ENCODE results near the gene VPS16. TPM values are rescaled to one million over a fixed set of nuclear protein-coding genes. Genes with fewer than 3 reads are reported as not detected.

The VPS16 gene
- total and polyA plus RNA-seq, 2 experiments from 2014 or later = 24.2 to 35.2 TPM

GRCh38 chr20:2846698-2847097 lies 6.2 kb downstream of the VPS16 start:
- TF ChIP-seq EZH2phosphoT487 (IDR thresholded peaks at IDR 0.05; ENCODE audit: insufficient read depth, low read depth) (no peak), EZH2 (IDR thresholded peaks at IDR 0.05; ENCODE audit: insufficient read depth, poor library complexity, severe bottlenecking) (no peak)
- Histone ChIP-seq H3K79me2 (ENCODE audit: insufficient read depth) (peaks cover 25% of the 10 kb centered on the region), H3K4me3 (no peak overlapping the region), H3K4me2 (ENCODE audit: unreplicated experiment) (no peak overlapping the region), H3K36me3 (ENCODE audit: low read depth) (no peaks in the 10 kb centered on the region), H3K9ac (no peak overlapping the region), H3K4me1 (ENCODE audit: insufficient read depth) (no peaks in the 10 kb centered on the region), H3K9me2 (ENCODE audit: insufficient read depth) (no peaks in the 10 kb centered on the region), H2AFZ (no peak overlapping the region), H3F3A (ENCODE audit: insufficient read depth) (no peaks in the 10 kb centered on the region), H3K27ac (no peak overlapping the region), H4K20me1 (ENCODE audit: insufficient read depth) (no peaks in the 10 kb centered on the region), H3K27me3 (replicated peaks; ENCODE audit: insufficient read depth) (no peaks in the 10 kb centered on the region), H3K9me3 (ENCODE audit: low read depth) (no peaks in the 10 kb centered on the region)
- in situ Hi-C loops (cut with MboI) = no loop called here
- no peak for DNase-seq
- WGBS, 2 experiments (ENCODE audit: low coverage in 1 of 2, low lambda C conversion rate in 2 of 2, missing lambda C conversion rate in 2 of 2) = 84 to 89% methylated on average over 5 of the region's 5 CpGs

GRCh38 chr20:2847802-2848201 lies 7.3 kb downstream of the VPS16 start:
- WGBS, 2 experiments (ENCODE audit: low coverage in 1 of 2, low lambda C conversion rate in 2 of 2, missing lambda C conversion rate in 2 of 2) = 95 to 98% methylated on average over 4 of the region's 4 CpGs
- no peak overlapping the region for H3K27ac ChIP-seq

GRCh38 chr20:2849529-2849928 lies 9.0 kb downstream of the VPS16 start:
- H3K4me1 ChIP-seq (ENCODE audit: insufficient read depth) = no peaks in the 10 kb centered on the region
- in situ Hi-C loops (cut with MboI) = no loop called here
- no peaks in the 10 kb centered on the region for H3F3A ChIP-seq (ENCODE audit: insufficient read depth)
- H4K20me1 ChIP-seq (ENCODE audit: insufficient read depth) = no peaks in the 10 kb centered on the region
- no peak overlapping the region for H3K9ac ChIP-seq
- no peak overlapping the region for H2AFZ ChIP-seq
- no peak overlapping the region for H3K27ac ChIP-seq
- H3K36me3 ChIP-seq (ENCODE audit: low read depth) = no peaks in the 10 kb centered on the region
- no peaks in the 10 kb centered on the region for H3K27me3 ChIP-seq (replicated peaks; ENCODE audit: insufficient read depth)
- 96 to 97% methylated on average over 4 of the region's 4 CpGs for WGBS, 2 experiments (ENCODE audit: low coverage in 1 of 2, low lambda C conversion rate in 2 of 2, missing lambda C conversion rate in 2 of 2)
- no peak overlapping the region for H3K4me3 ChIP-seq
- DNase-seq = no peak
- no peaks in the 10 kb centered on the region for H3K9me2 ChIP-seq (ENCODE audit: insufficient read depth)
- TF ChIP-seq EZH2 (IDR thresholded peaks at IDR 0.05; ENCODE audit: insufficient read depth, poor library complexity, severe bottlenecking) = no peak
- TF ChIP-seq EZH2phosphoT487 (IDR thresholded peaks at IDR 0.05; ENCODE audit: insufficient read depth, low read depth) = no peak
- H3K9me3 ChIP-seq (ENCODE audit: low read depth) = no peaks in the 10 kb centered on the region
- H3K79me2 ChIP-seq (ENCODE audit: insufficient read depth) = peaks cover 5% of the 10 kb centered on the region; the same call in 1 of the 2 replicates
- no peak overlapping the region for H3K4me2 ChIP-seq (ENCODE audit: unreplicated experiment)

More at GRCh38 chr20:2847802-2848201, 7.3 kb downstream of the VPS16 start:
- no peaks in the 10 kb centered on the region for H3F3A ChIP-seq (ENCODE audit: insufficient read depth)
- DNase-seq = no peak
- H3K4me2 ChIP-seq (ENCODE audit: unreplicated experiment) = no peak overlapping the region
- peaks cover 14% of the 10 kb centered on the region for H3K79me2 ChIP-seq (ENCODE audit: insufficient read depth)
- no peaks in the 10 kb centered on the region for H3K36me3 ChIP-seq (ENCODE audit: low read depth)
- TF ChIP-seq EZH2 (IDR thresholded peaks at IDR 0.05; ENCODE audit: insufficient read depth, poor library complexity, severe bottlenecking) (no peak), EZH2phosphoT487 (IDR thresholded peaks at IDR 0.05; ENCODE audit: insufficient read depth, low read depth) (no peak)
- no peaks in the 10 kb centered on the region for H3K9me3 ChIP-seq (ENCODE audit: low read depth)
- H3K9ac ChIP-seq = no peak overlapping the region
- H2AFZ ChIP-seq = no peak overlapping the region
- H3K4me3 ChIP-seq = no peak overlapping the region
- H4K20me1 ChIP-seq (ENCODE audit: insufficient read depth) = no peaks in the 10 kb centered on the region
- H3K4me1 ChIP-seq (ENCODE audit: insufficient read depth) = no peaks in the 10 kb centered on the region
- no peaks in the 10 kb centered on the region for H3K27me3 ChIP-seq (replicated peaks; ENCODE audit: insufficient read depth)
- no peaks in the 10 kb centered on the region for H3K9me2 ChIP-seq (ENCODE audit: insufficient read depth)
- in situ Hi-C loops (cut with MboI) = no loop called here

- Histone ChIP-seq H3K9ac (no peak overlapping the region), H3K4me1 (ENCODE audit: insufficient read depth) (no peaks in the 10 kb centered on the region), H3K9me2 (ENCODE audit: insufficient read depth) (no peaks in the 10 kb centered on the region), H3K27me3 (replicated peaks; ENCODE audit: insufficient read depth) (no peaks in the 10 kb centered on the region), H3K36me3 (ENCODE audit: low read depth) (no peaks in the 10 kb centered on the region), H3K4me2 (ENCODE audit: unreplicated experiment) (no peak overlapping the region), H3K27ac (no peak overlapping the region), H2AFZ (no peak overlapping the region), H3K79me2 (ENCODE audit: insufficient read depth) (peaks cover 10% of the 10 kb centered on the region; the same call in 1 of the 2 replicates), H3K4me3 (no peak overlapping the region), H4K20me1 (ENCODE audit: insufficient read depth) (no peaks in the 10 kb centered on the region), H3F3A (ENCODE audit: insufficient read depth) (no peaks in the 10 kb centered on the region), H3K9me3 (ENCODE audit: low read depth) (no peaks in the 10 kb centered on the region)
- WGBS, 2 experiments (ENCODE audit: low coverage in 1 of 2, low lambda C conversion rate in 2 of 2, missing lambda C conversion rate in 2 of 2) = 89 to 92% methylated on average over 10 of the region's 10 CpGs
- no peak for DNase-seq
- TF ChIP-seq EZH2 (IDR thresholded peaks at IDR 0.05; ENCODE audit: insufficient read depth, poor library complexity, severe bottlenecking) = no peak
- no peak for TF ChIP-seq EZH2phosphoT487 (IDR thresholded peaks at IDR 0.05; ENCODE audit: insufficient read depth, low read depth)
- in situ Hi-C loops (cut with MboI) = loop anchor here (10.0 kb wide), 1 partner anchor 96 kb away; no protein-coding TSS in a partner anchor
Measured at GRCh38 chr20:2851086-2851485, 10.5 kb downstream of the VPS16 start.
